Stomach smooth muscle (tissue), 2 donors: ENCODE results near the gene UFC1.

Experiments used
- H3K27ac ChIP-seq: one replicate; pipeline ENCODE4 v1.7.0; 2013; ENCODE audit warnings: mild to moderate bottlenecking, low read length, inconsistent platforms
- H3K27me3 ChIP-seq, 2 donors: one replicate each; pipeline ENCODE4 v1.7.0; 2013; ENCODE audit warnings: low read length in 2 of 2; ENCODE audit not compliant: insufficient read depth in 2 of 2, control insufficient read depth in 1 of 2
- H3K36me3 ChIP-seq, 2 donors: one replicate each; pipeline ENCODE4 v1.7.0; 2013; ENCODE audit warnings: low read length in 2 of 2; ENCODE audit not compliant: control insufficient read depth in 2 of 2, insufficient read depth in 2 of 2
- H3K4me1 ChIP-seq: one replicate; pipeline ENCODE4 v1.7.0; 2013; ENCODE audit warnings: low read length; ENCODE audit not compliant: control insufficient read depth, insufficient read depth
- H3K4me3 ChIP-seq, 2 donors: one replicate each; pipeline ENCODE4 v1.7.0; 2013; ENCODE audit warnings: low read length in 2 of 2
- H3K9ac ChIP-seq, 2 donors: one replicate each; pipeline ENCODE4 v1.7.0; 2013; ENCODE audit warnings: low read length in 2 of 2, mild to moderate bottlenecking in 1 of 2
- H3K9me3 ChIP-seq, 2 donors: one replicate each; pipeline ENCODE4 v1.7.0; 2013; ENCODE audit warnings: low read length in 2 of 2; ENCODE audit not compliant: control insufficient read depth in 2 of 2
- donor health status: healthy.
- donor health status: Pancreatic carcinoma.

The UFC1 gene

DNA sequence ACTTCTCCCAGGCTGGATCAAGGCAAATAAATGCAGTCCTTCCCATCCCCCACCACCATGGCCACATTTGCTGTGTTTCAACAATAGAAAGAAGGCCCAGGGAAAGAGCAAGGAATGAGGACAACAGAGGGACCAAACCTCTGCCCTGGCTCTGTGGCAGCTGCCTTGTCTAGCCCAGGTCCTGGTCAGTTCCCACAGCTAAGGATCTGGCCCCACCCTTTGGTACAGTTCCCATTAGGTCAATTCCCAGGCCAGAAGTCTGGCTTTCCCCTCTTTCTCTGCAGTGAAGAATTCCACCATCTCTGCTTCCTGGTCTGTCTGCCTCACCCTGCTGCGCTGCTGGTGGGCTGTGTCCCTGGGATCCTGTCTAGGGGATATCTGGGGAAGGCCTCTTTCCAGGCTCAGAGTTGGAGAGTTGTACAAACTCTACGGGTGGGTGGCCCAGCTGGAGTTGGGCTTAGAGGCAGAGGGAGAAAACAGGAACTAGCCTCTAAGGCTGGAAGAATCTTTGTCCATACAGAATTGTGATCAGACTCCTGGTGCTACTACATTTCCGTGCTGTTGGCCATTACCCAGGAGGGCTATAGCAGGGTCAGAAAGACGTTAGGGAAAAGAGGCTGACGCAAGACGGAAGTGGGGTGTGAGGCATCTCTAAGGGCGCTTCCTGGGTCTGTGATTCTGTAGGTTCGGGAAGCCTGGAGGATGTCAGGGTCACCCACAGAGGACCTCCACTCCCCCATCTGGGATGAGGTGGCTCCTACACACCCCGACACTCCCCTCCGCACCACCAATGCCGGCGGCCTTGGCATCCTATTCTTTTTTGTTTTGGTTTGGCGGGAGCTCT lies 47.4 kb downstream of the UFC1 start:
- Histone ChIP-seq H3K27ac (peak overlapping the region; percentile 99), H3K36me3 (peaks cover 0 to 6% of the 10 kb centered on the region in 2 donors), H3K27me3 (no peaks in the 10 kb centered on the region), H3K9ac (peak overlapping the region; percentile 96 to 98), H3K4me3 (peak overlapping the region; percentile 57 to 99), H3K4me1 (peaks cover 66% of the 10 kb centered on the region), H3K9me3 (no peaks in the 10 kb centered on the region)

DNA sequence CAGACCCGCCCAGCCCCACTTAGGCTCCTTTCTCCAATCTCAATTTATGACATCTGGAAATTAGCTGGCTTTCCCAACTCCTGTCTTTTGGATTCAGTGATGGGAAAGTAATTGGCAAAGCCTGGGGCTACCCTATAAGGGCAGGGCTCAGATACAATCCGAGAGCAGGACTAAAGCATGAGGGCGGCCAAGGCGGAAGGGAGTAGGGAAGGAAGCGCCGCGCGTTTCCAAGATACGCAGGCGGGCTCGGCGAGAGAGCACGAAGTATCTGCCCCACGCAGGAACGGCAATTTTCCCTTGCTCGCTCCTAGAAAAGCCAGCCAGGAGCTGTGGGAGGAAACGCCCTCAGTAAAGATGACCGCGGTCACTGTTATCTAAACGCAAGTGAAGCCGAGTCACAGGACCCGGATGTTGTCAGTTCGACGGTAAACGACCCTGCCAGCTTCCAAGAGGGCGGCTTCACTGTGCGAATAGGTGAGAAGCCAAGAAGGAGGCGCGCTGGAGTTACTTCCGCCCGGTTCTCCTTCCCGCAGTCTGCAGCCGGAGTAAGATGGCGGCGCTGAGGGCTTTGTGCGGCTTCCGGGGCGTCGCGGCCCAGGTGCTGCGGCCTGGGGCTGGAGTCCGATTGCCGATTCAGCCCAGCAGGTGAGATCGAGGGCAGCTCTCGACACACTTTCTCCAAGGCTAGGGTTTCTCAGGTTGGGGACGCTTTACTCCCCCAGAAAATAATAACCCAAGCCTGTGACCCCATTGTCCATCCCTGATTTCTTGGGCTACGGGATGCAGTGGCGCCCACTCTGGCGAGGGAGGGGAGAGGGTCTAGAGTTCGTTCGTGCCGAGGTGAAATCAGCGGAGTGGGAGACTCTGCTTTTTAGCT lies 48.3 kb downstream of the UFC1 start, which contains the start of gene NDUFS2:
Gene NDUFS2 (plus strand): TSS at position 532 of the 877 bp plus-strand sequence. CDS start 19 bp downstream, at position 551.
- H3K4me3 ChIP-seq: peak within 1 kb of the TSS; percentile 99
- H3K27me3 ChIP-seq: no peaks in the 10 kb centered on the region
- H3K36me3 ChIP-seq: peaks cover 4 to 14% of the 10 kb centered on the region in 2 donors
- peaks cover 59% of the 10 kb centered on the region for H3K4me1 ChIP-seq
- H3K27ac ChIP-seq: peak within 1 kb of the TSS; percentile 99
- H3K9ac ChIP-seq: peak within 1 kb of the TSS; percentile 96 to 98
- no peaks in the 10 kb centered on the region for H3K9me3 ChIP-seq

DNA sequence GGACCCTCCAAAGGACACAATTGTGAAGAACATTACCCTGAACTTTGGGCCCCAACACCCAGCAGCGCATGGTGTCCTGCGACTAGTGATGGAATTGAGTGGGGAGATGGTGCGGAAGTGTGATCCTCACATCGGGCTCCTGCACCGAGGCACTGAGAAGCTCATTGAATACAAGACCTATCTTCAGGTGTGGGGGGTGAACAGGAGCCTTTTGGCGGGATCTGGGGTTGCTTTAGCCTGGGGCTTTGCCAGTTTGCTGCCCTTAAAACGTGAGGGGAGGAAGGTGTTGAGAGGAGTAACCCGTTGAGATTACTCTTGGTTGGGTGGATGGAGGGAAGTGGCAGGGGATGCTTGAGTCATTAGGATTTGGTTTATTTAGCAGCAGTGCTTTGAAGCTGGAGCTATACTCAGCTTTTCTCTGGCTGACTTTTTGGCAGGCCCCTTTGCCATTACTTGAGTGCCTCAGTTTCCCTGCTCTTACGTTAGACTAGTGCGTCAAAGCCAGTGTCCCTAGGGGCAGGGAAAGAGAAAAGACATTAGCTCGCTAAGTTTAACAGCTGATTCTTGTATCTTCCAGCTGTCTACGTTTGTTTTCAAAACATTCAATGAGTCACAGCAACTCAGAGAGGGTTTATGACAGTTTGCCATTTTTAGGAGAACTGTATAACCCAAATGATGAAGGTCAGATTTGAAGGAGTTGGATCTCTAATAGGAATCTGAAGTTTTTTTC lies 52.8 kb downstream of the UFC1 start:
- H3K4me1 ChIP-seq: peaks cover 15% of the 10 kb centered on the region
- peak overlapping the region; percentile 13 to 42 for H3K9ac ChIP-seq
- H3K36me3 ChIP-seq: peaks cover 31 to 43% of the 10 kb centered on the region in 2 donors
- no peak overlapping the region for H3K4me3 ChIP-seq
- no peaks in the 10 kb centered on the region for H3K27me3 ChIP-seq
- H3K27ac ChIP-seq: peak overlapping the region; percentile 69
- no peaks in the 10 kb centered on the region for H3K9me3 ChIP-seq

DNA sequence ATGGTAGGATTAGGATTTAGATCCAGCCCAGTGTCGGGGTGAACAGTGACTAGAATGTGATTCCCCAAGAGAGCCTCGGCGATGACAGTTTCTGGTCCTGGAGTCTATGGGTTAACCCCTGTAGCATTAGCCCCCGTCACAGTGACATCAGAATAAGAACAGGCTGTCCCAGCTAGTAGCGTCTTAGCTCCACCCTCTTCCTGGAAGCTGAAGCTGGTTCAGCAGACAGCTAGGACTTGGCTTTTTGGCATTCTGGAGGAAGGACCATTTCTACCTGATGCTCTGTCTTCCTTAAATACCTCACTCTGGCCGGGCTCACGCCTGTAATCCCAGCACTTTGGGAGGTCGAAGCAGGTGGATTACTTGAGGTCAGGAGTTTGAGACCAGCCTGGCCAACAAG lies 53.4 kb downstream of the UFC1 start:
- no peaks in the 10 kb centered on the region for H3K27me3 ChIP-seq
- H3K9me3 ChIP-seq: no peaks in the 10 kb centered on the region
- H3K4me3 ChIP-seq: no peak overlapping the region
- H3K9ac ChIP-seq: peak overlapping the region; percentile 13 to 42
- H3K4me1 ChIP-seq: peaks cover 12% of the 10 kb centered on the region
- peak overlapping the region; percentile 69 for H3K27ac ChIP-seq
- peaks cover 37 to 49% of the 10 kb centered on the region in 2 donors for H3K36me3 ChIP-seq
